ENCODE data around the gene BRD2.

Gene BRD2

GRCh38 chr6:32982084-32982701, 13.8 kb downstream of the BRD2 start:
- no peak for DNase-seq
- TF ChIP-seq, protein P1, sequence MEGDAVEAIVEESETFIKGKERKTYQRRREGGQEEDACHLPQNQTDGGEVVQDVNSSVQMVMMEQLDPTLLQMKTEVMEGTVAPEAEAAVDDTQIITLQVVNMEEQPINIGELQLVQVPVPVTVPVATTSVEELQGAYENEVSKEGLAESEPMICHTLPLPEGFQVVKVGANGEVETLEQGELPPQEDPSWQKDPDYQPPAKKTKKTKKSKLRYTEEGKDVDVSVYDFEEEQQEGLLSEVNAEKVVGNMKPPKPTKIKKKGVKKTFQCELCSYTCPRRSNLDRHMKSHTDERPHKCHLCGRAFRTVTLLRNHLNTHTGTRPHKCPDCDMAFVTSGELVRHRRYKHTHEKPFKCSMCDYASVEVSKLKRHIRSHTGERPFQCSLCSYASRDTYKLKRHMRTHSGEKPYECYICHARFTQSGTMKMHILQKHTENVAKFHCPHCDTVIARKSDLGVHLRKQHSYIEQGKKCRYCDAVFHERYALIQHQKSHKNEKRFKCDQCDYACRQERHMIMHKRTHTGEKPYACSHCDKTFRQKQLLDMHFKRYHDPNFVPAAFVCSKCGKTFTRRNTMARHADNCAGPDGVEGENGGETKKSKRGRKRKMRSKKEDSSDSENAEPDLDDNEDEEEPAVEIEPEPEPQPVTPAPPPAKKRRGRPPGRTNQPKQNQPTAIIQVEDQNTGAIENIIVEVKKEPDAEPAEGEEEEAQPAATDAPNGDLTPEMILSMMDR (IDR thresholded peaks at IDR 0.05; ENCODE audit: low read depth, low read length), result no peak
- H3K27ac ChIP-seq, result no peak overlapping the region

DNA sequence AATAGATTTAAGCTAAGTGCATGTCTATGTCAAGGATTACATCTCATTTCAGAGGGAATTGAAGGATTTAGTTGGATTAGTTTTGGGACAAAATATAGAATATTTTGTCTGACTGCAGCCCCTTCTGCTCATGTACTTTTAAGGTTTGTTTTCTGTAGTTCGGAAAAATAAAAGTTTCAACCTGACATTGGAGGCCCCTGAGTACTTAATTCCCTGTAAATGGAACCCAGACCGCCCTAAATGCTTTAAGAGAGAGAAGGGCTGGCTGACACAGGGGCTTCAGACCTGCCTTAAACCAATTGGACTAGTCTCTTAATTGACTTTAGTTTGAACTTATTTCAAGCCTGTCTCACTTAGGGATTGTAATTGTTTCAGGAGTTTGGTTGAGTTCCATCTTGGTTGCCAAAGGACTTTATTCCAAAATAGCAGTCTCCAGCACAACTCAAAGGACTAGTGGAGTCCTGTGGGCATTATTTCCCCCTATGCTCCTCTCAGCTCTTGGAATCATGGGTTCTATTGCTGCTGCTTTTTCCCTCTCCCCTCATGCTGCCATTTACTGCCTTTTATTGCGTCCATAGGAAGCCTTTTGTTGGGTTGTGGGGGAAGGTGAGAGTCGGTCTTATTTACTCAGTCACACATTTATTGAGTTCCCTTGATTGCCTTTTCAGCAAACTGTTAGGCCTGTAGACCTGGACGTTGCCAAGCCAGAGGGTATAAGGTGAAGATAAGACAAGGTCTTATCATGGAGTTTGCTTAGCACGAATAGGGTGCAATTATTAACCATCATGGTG, 14.5 kb downstream of the BRD2 start:
- TF ChIP-seq, protein P1 (IDR thresholded peaks at IDR 0.05; ENCODE audit: low read depth, low read length), result no peak
- H3K27ac ChIP-seq, result no peak overlapping the region
- DNase-seq, result no peak
- no peak overlapping the region for H3K4me3 ChIP-seq (ENCODE audit: low read depth, low read length)
- H3K9me3 ChIP-seq (ENCODE audit: severe bottlenecking), result no peaks in the 10 kb centered on the region
- no peaks in the 10 kb centered on the region for H3K27me3 ChIP-seq (ENCODE audit: insufficient read depth, low read depth, severe bottlenecking)
- peaks cover 50% of the 10 kb centered on the region for H3K36me3 ChIP-seq

More at GRCh38 chr6:32982084-32982701, 13.8 kb downstream of the BRD2 start:
- peaks cover 57% of the 10 kb centered on the region for H3K36me3 ChIP-seq
- no peak overlapping the region for H3K4me3 ChIP-seq (ENCODE audit: low read depth, low read length)
- H3K27me3 ChIP-seq (ENCODE audit: insufficient read depth, low read depth, severe bottlenecking), result no peaks in the 10 kb centered on the region
- H3K9me3 ChIP-seq (ENCODE audit: severe bottlenecking), result no peaks in the 10 kb centered on the region

GRCh38 chr6:32983493-32983848, 15.1 kb downstream of the BRD2 start:
- DNase-seq, result no peak
- Histone ChIP-seq H3K4me3 (ENCODE audit: low read depth, low read length) (no peak overlapping the region), H3K27ac (no peak overlapping the region), H3K9me3 (ENCODE audit: severe bottlenecking) (no peaks in the 10 kb centered on the region), H3K36me3 (peaks cover 44% of the 10 kb centered on the region), H3K27me3 (ENCODE audit: insufficient read depth, low read depth, severe bottlenecking) (no peaks in the 10 kb centered on the region)
- TF ChIP-seq, protein P1 (IDR thresholded peaks at IDR 0.05; ENCODE audit: low read depth, low read length), result no peak

DNA sequence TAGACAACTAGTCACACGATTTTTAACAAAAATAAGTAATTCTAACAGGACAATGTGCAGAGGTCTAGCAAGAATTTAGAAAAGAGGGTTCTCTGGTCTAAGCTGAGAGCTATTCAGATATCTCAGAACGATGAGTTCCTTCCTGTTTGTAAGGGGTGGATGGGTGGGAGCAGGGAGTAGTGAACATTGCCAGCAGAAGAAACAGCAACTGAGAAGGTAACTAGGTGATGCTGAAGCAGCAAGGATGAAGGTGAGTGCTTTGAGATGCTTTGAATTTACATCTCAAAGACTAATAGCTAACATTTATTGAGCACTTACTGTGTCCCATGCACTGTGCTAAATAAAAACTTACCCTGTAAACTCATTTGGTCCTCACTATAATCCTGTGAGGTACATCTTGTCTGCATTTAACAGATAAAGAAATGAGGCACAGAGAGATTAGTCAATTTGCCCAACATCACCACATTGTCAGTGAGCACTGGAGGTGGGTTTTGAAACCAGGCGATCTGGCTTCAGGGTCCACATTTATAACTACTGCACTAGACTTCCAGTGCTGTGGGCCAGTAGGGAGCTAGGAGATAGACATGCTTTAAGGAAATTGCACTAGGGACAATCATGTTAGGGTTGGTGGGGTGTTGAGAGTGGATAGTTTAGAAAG, 15.7 kb downstream of the BRD2 start:
- Histone ChIP-seq H3K27ac (no peak overlapping the region), H3K36me3 (peaks cover 38% of the 10 kb centered on the region)

DNA sequence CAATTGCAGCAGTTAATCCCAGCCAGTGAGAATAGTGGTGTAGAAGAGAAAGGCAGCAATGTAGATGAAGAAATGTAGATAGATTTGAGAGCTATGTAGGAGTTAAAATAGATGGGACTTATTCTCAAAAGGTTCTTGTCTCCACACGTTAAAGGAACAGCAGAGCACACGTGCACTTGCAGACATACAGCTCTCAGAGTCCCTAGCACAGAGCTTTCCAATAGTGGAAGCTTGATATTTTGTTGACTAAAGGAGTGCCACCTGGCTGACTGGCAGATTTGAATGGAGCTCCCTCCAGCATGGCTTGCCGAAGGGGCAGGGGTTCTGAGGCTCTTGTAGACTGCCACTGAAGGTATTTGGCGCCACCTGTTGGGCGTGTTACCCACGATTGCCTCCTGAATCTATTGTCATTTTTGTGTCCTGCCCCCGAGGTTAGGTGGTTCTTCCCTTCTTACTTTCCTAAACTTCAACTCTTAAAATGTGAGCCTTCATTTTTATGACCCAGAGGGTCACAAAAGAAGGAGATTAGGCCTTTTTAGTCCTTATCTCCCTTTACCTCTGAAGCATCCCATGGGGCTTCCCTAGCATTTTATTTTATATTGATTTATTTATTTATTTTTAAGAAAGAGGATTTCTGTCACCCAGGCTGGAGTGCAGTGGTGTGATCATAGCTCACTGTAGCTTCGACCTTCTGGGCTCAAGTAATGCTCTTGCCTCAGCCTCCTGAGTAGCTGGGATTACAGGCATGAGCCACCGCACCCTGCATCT, 16.4 kb downstream of the BRD2 start:
- Histone ChIP-seq H3K36me3 (peaks cover 31% of the 10 kb centered on the region), H3K27ac (no peak overlapping the region), H3K9me3 (ENCODE audit: severe bottlenecking) (no peaks in the 10 kb centered on the region), H3K4me3 (ENCODE audit: low read depth, low read length) (no peak overlapping the region), H3K27me3 (ENCODE audit: insufficient read depth, low read depth, severe bottlenecking) (no peaks in the 10 kb centered on the region)
- TF ChIP-seq, protein P1 (IDR thresholded peaks at IDR 0.05; ENCODE audit: low read depth, low read length), result peak; percentile 98
- DNase-seq, result peak; percentile 96

More for the DNA sequence above, 15.7 kb downstream of the BRD2 start:
- no peak for DNase-seq
- Histone ChIP-seq H3K9me3 (ENCODE audit: severe bottlenecking) (no peaks in the 10 kb centered on the region), H3K27me3 (ENCODE audit: insufficient read depth, low read depth, severe bottlenecking) (no peaks in the 10 kb centered on the region), H3K4me3 (ENCODE audit: low read depth, low read length) (no peak overlapping the region)
- TF ChIP-seq, protein P1 (IDR thresholded peaks at IDR 0.05; ENCODE audit: low read depth, low read length), result no peak

Measured in WERI-Rb-1 (cell line).